Astrocyte (in vitro differentiated cells and primary cell): ENCODE measurements around the gene PRPH. TPM values are rescaled to one million over a fixed set of nuclear protein-coding genes. Genes with fewer than 3 reads are reported as not detected.

ENCODE experiments used
- DNase-seq: peaks from one replicate; pipeline ENCODE4 v3.0.0-alpha.2; 2010; ENCODE audit warnings: low read depth
- FAIRE-seq: peaks from 2 replicates; lab custom pipeline; 2011; peaks lifted over from hg19 to GRCh38; lab: Jason Lieb, UNC
- H2AFZ ChIP-seq: 2 replicates; pipeline ENCODE4 v1.6.0; 2012; ENCODE audit warnings: low read depth, low read length, inconsistent platforms
- H3K27ac ChIP-seq: 2 replicates; pipeline ENCODE4 v1.5.1; 2011; ENCODE audit warnings: low read depth, low read length, inconsistent platforms
- H3K27me3 ChIP-seq: 2 replicates; pipeline ENCODE4 v1.6.0; 2011; ENCODE audit warnings: low read length, inconsistent platforms; ENCODE audit not compliant: insufficient read depth
- H3K36me3 ChIP-seq: 2 replicates; pipeline ENCODE4 v1.5.1; 2011; ENCODE audit warnings: low read length, inconsistent platforms; ENCODE audit not compliant: insufficient read depth
- H3K4me1 ChIP-seq: 2 replicates; pipeline ENCODE4 v1.5.1; 2011; ENCODE audit warnings: low read length, inconsistent platforms; ENCODE audit not compliant: insufficient read depth
- H3K4me2 ChIP-seq: 2 replicates; pipeline ENCODE4 v1.6.0; 2012; ENCODE audit warnings: low read length, inconsistent platforms
- H3K4me3 ChIP-seq: 2 replicates; pipeline ENCODE4 v1.5.1; 2011; ENCODE audit warnings: low read depth, mild to moderate bottlenecking, low read length, inconsistent platforms; ENCODE audit not compliant: insufficient read depth
- H3K79me2 ChIP-seq: 2 replicates; pipeline ENCODE4 v1.6.0; 2012; ENCODE audit warnings: mild to moderate bottlenecking, low read length, inconsistent platforms; ENCODE audit not compliant: insufficient read depth
- H3K9ac ChIP-seq: 2 replicates; pipeline ENCODE4 v1.6.0; 2012; ENCODE audit warnings: mild to moderate bottlenecking, low read length, inconsistent platforms
- H3K9me3 ChIP-seq: 2 replicates; pipeline ENCODE4 v1.5.1; 2012; ENCODE audit warnings: low read depth, mild to moderate bottlenecking, low read length, inconsistent platforms; ENCODE audit not compliant: insufficient read depth
- H4K20me1 ChIP-seq: 2 replicates; pipeline ENCODE4 v1.6.0; 2012; ENCODE audit warnings: low read length, inconsistent platforms; ENCODE audit not compliant: insufficient read depth
- H3K27ac Mint-ChIP-seq: one replicate; pipeline ENCODE4 v1.8.0; 2021; ENCODE audit warnings: mild to moderate bottlenecking, mixed read lengths; ENCODE audit not compliant: unreplicated experiment
- H3K27me3 Mint-ChIP-seq: one replicate; pipeline ENCODE4 v1.8.0; 2021; ENCODE audit warnings: low read depth, mixed read lengths; ENCODE audit not compliant: unreplicated experiment
- H3K36me3 Mint-ChIP-seq: one replicate; pipeline ENCODE4 v1.8.0; 2021; ENCODE audit warnings: low read depth, mixed read lengths; ENCODE audit not compliant: unreplicated experiment
- H3K4me1 Mint-ChIP-seq: one replicate; pipeline ENCODE4 v1.8.0; 2021; ENCODE audit warnings: low read depth, mixed read lengths; ENCODE audit not compliant: unreplicated experiment
- H3K4me3 Mint-ChIP-seq: one replicate; pipeline ENCODE4 v1.8.0; 2021; ENCODE audit warnings: mild to moderate bottlenecking, moderate library complexity, mixed read lengths; ENCODE audit not compliant: unreplicated experiment
- H3K9me3 Mint-ChIP-seq: one replicate; pipeline ENCODE4 v1.8.0; 2021; ENCODE audit warnings: mild to moderate bottlenecking, mixed read lengths; ENCODE audit not compliant: unreplicated experiment
- EZH2 ChIP-seq: IDR thresholded peaks from 2 replicates; pipeline ENCODE4 v1.6.1; 2012; ENCODE audit warnings: mild to moderate bottlenecking, low read length, inconsistent platforms; ENCODE audit not compliant: insufficient read depth
- total RNA-seq: library from RNA; stranded (reverse); gene quantifications from 2 replicates; pipeline ENCODE4 v1.2.1, GENCODE V29; 2021
- TF ChIP-seq, protein P1 (sequence below): IDR thresholded peaks from 2 replicates; pipeline ENCODE4 v1.5.1; 2011; ENCODE audit warnings: low read depth, mild to moderate bottlenecking, inconsistent platforms, low read length, moderate library complexity; ENCODE audit not compliant: insufficient read depth

PRPH gene
- total RNA-seq, 1 donor from 2014 or later, result not detected

DNA sequence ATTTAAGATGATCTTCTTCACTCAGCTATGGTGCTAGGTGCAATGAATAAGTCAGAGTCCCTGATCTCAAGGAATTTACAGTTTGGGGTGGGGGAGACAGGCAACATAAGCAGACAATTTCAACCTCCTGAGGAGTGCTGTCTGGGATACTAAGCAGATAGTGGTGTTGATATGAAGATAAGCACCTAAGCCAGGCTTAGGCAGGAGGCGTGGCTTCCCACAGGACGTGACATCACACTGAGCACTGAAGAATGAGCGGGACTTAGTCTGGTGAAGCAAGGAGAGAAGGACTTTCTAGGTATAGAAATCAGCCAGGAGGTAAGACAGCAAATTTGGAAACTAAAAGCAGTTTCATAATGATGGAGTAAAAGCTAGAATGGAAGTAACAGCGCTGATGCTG lies 6.8 kb downstream of the PRPH start:
- no peak for FAIRE-seq
- Mint-ChIP-seq H3K27me3 (peaks cover 58% of the 10 kb centered on the region), H3K27ac (no peak overlapping the region)

GRCh38 chr12:49304161-49304560 lies 9.2 kb downstream of the PRPH start:
- FAIRE-seq (no peak), DNase-seq (peak; percentile 35)
- H2AFZ ChIP-seq, result no peak overlapping the region
- TF ChIP-seq EZH2, result no peak
- TF ChIP-seq, protein P1, sequence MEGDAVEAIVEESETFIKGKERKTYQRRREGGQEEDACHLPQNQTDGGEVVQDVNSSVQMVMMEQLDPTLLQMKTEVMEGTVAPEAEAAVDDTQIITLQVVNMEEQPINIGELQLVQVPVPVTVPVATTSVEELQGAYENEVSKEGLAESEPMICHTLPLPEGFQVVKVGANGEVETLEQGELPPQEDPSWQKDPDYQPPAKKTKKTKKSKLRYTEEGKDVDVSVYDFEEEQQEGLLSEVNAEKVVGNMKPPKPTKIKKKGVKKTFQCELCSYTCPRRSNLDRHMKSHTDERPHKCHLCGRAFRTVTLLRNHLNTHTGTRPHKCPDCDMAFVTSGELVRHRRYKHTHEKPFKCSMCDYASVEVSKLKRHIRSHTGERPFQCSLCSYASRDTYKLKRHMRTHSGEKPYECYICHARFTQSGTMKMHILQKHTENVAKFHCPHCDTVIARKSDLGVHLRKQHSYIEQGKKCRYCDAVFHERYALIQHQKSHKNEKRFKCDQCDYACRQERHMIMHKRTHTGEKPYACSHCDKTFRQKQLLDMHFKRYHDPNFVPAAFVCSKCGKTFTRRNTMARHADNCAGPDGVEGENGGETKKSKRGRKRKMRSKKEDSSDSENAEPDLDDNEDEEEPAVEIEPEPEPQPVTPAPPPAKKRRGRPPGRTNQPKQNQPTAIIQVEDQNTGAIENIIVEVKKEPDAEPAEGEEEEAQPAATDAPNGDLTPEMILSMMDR, result no peak
- H4K20me1 ChIP-seq, result no peaks in the 10 kb centered on the region
- H3K27me3 Mint-ChIP-seq, result peaks cover 35% of the 10 kb centered on the region
- no peak overlapping the region for H3K4me3 ChIP-seq
- no peaks in the 10 kb centered on the region for H3K4me1 ChIP-seq
- H3K9ac ChIP-seq, result no peak overlapping the region
- H3K9me3 ChIP-seq, result no peaks in the 10 kb centered on the region
- no peaks in the 10 kb centered on the region for H3K36me3 Mint-ChIP-seq
- no peak overlapping the region for H3K4me2 ChIP-seq
- no peaks in the 10 kb centered on the region for H3K36me3 ChIP-seq
- no peak overlapping the region for H3K27ac ChIP-seq
- H3K9me3 Mint-ChIP-seq, result no peaks in the 10 kb centered on the region
- no peaks in the 10 kb centered on the region for H3K79me2 ChIP-seq
- H3K27me3 ChIP-seq, result peaks cover 33% of the 10 kb centered on the region
- peak overlapping the region; percentile 80 for H3K27ac Mint-ChIP-seq
- no peak overlapping the region for H3K4me3 Mint-ChIP-seq
- peaks cover 2% of the 10 kb centered on the region for H3K4me1 Mint-ChIP-seq

More for the DNA sequence above, 6.8 kb downstream of the PRPH start:
- no peak for DNase-seq
- no peak overlapping the region for H3K27ac ChIP-seq
- H2AFZ ChIP-seq, result no peak overlapping the region
- H3K36me3 ChIP-seq, result no peaks in the 10 kb centered on the region
- no peak overlapping the region for H3K4me3 ChIP-seq
- no peak overlapping the region for H3K9ac ChIP-seq
- H3K36me3 Mint-ChIP-seq, result no peaks in the 10 kb centered on the region
- no peaks in the 10 kb centered on the region for H3K9me3 ChIP-seq
- no peak overlapping the region for H3K4me3 Mint-ChIP-seq
- peaks cover 42% of the 10 kb centered on the region for H3K27me3 ChIP-seq
- H4K20me1 ChIP-seq, result no peaks in the 10 kb centered on the region
- peaks cover 2% of the 10 kb centered on the region for H3K9me3 Mint-ChIP-seq
- no peaks in the 10 kb centered on the region for H3K79me2 ChIP-seq
- TF ChIP-seq, protein P1, result no peak
- no peak for TF ChIP-seq EZH2
- H3K4me1 ChIP-seq, result peaks cover 2% of the 10 kb centered on the region
- peaks cover 2% of the 10 kb centered on the region for H3K4me1 Mint-ChIP-seq
- no peak overlapping the region for H3K4me2 ChIP-seq

DNA sequence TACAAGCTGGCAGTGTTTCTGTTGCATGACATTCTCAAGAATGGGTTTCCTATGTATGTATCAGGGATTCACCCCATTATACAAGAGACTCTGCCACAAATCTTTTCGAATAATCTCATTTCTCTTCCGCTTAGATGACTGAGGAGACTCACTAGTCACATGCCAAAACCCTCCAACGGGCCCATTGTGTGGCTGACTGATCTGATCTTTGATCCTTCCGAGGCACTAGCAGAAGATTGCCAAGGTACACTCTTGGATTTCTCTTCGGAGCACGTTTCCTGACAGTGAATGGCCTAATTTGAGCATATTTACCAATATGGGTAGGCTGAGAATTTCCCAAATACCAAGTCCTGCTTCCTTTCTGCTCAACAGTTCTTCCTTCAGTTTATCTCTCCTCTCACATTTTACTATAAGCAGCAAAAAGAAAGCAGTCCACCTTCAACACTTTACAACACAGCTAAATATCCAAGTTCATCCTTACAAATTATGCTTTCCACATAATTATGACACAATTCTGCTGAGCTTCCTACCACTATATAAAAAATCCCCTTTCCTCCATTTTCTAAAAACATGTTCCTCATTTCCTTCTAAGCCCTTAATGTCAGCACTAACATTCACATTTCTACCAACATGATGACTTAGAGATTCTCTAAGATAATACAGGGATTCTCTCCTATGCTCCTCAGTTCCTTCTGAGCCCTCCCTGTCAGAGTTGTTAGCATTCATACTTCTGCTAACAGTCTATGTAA lies 11.0 kb downstream of the PRPH start:
- H3K36me3 ChIP-seq, result no peaks in the 10 kb centered on the region
- H3K4me3 ChIP-seq, result no peak overlapping the region
- H3K27me3 Mint-ChIP-seq, result peaks cover 34% of the 10 kb centered on the region
- H4K20me1 ChIP-seq, result no peaks in the 10 kb centered on the region
- no peak overlapping the region for H3K4me2 ChIP-seq
- H3K9me3 ChIP-seq, result no peaks in the 10 kb centered on the region
- no peaks in the 10 kb centered on the region for H3K4me1 ChIP-seq
- DNase-seq (no peak), FAIRE-seq (no peak)
- H2AFZ ChIP-seq, result no peak overlapping the region
- TF ChIP-seq, protein P1, result no peak
- no peak for TF ChIP-seq EZH2
- H3K27ac ChIP-seq, result no peak overlapping the region
- no peak overlapping the region for H3K9ac ChIP-seq
- H3K4me1 Mint-ChIP-seq, result peaks cover 2% of the 10 kb centered on the region
- H3K79me2 ChIP-seq, result no peaks in the 10 kb centered on the region
- H3K27ac Mint-ChIP-seq, result no peak overlapping the region
- H3K9me3 Mint-ChIP-seq, result no peaks in the 10 kb centered on the region
- no peaks in the 10 kb centered on the region for H3K36me3 Mint-ChIP-seq
- H3K4me3 Mint-ChIP-seq, result no peak overlapping the region
- peaks cover 36% of the 10 kb centered on the region for H3K27me3 ChIP-seq
